ENCODE measurements around the gene SLC35F3.

The SLC35F3 gene

DNA sequence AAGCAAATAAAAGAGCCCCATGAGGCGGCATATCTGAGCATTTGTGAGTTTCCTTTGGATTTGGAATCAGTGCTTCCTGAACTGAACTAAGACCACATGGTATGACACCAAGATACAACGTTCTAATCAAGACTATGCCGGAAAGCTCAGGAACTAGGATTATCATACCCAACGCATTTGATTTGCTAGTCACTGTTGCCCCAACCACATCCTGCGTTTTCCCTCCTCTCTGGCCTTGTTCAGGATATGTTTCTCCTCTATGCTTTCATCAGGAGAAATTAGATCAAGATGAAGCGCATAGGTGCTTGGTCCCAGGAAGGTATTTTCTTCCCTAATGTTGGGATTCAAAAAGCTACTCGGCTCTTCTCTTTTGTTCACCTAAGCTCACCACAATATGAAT, 79.3 kb downstream of the SLC35F3 start:
- Histone ChIP-seq H4K20me1 (ENCODE audit: low read depth, low read length) (no peaks in the 10 kb centered on the region), H3K4me3 (ENCODE audit: insufficient read depth, low read length, poor library complexity, severe bottlenecking) (no peak overlapping the region), H3K4me2 (ENCODE audit: low read depth, low read length, poor library complexity, severe bottlenecking) (no peak overlapping the region), H3K79me2 (ENCODE audit: insufficient read depth, low read length) (no peaks in the 10 kb centered on the region), H3K36me3 (ENCODE audit: low read length) (no peaks in the 10 kb centered on the region), H3F3A (ENCODE audit: insufficient read depth) (no peaks in the 10 kb centered on the region), H3K9ac (ENCODE audit: low read length) (no peak overlapping the region), H2AFZ (ENCODE audit: low read depth, low read length, severe bottlenecking) (no peak overlapping the region), H3K9me2 (replicated peaks; ENCODE audit: insufficient read depth, low read length) (no peaks in the 10 kb centered on the region), H3K27me3 (ENCODE audit: low read length) (no peaks in the 10 kb centered on the region), H3K27ac (ENCODE audit: low read depth, low read length) (no peak overlapping the region), H3K9me3 (ENCODE audit: insufficient read depth, low read length) (no peaks in the 10 kb centered on the region)
- TF ChIP-seq, protein P1, sequence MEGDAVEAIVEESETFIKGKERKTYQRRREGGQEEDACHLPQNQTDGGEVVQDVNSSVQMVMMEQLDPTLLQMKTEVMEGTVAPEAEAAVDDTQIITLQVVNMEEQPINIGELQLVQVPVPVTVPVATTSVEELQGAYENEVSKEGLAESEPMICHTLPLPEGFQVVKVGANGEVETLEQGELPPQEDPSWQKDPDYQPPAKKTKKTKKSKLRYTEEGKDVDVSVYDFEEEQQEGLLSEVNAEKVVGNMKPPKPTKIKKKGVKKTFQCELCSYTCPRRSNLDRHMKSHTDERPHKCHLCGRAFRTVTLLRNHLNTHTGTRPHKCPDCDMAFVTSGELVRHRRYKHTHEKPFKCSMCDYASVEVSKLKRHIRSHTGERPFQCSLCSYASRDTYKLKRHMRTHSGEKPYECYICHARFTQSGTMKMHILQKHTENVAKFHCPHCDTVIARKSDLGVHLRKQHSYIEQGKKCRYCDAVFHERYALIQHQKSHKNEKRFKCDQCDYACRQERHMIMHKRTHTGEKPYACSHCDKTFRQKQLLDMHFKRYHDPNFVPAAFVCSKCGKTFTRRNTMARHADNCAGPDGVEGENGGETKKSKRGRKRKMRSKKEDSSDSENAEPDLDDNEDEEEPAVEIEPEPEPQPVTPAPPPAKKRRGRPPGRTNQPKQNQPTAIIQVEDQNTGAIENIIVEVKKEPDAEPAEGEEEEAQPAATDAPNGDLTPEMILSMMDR (IDR thresholded peaks at IDR 0.05; ENCODE audit: insufficient read depth, low read length, poor library complexity, severe bottlenecking), result no peak
- no peak for TF ChIP-seq EZH2phosphoT487 (conservative IDR thresholded peaks at IDR 0.05; ENCODE audit: low read length)

DNA sequence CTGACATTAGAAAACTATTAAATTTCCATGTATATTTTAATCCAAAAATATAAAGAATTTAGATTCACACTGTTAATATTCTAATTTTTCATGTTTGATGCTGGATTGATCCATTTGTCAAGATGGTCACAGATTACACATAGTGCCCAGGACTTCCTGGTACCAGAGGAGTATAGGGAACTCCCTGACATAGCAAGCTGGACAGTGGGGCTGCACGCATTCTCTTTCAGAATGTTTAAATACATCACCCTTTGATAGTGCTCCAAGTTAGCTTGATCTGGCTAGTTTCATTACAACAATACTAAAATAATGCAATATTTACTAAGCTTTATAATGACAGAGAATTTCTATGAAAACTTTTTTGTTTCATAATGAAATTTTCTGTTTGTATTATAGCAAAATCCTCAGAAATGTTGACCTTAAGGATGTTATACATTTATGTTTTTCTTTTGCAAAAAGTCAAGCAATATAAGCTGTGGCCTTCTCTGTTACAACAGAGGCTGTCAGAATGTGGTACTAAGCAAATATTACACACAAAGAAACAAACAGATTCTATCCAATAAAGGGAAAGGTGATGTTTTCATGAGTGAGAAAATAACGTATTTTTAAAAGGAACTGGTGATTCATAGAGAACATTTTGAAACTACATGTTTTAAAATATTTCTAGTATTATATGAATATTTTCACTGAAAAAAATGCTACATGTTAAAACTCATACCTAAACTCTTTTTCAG, 84.7 kb downstream of the SLC35F3 start:
- H3K9me3 ChIP-seq (ENCODE audit: insufficient read depth, low read length), result no peaks in the 10 kb centered on the region
- no peaks in the 10 kb centered on the region for H3K27me3 ChIP-seq (ENCODE audit: low read length)
- H3K4me3 ChIP-seq (ENCODE audit: insufficient read depth, low read length, poor library complexity, severe bottlenecking), result no peak overlapping the region
- no peaks in the 10 kb centered on the region for H3K9me2 ChIP-seq (replicated peaks; ENCODE audit: insufficient read depth, low read length)
- no peaks in the 10 kb centered on the region for H3K79me2 ChIP-seq (ENCODE audit: insufficient read depth, low read length)
- no peaks in the 10 kb centered on the region for H4K20me1 ChIP-seq (ENCODE audit: low read depth, low read length)
- H3F3A ChIP-seq (ENCODE audit: insufficient read depth), result no peaks in the 10 kb centered on the region
- no peak overlapping the region for H3K9ac ChIP-seq (ENCODE audit: low read length)
- no peak overlapping the region for H2AFZ ChIP-seq (ENCODE audit: low read depth, low read length, severe bottlenecking)
- TF ChIP-seq EZH2phosphoT487 (conservative IDR thresholded peaks at IDR 0.05; ENCODE audit: low read length), result no peak
- TF ChIP-seq, protein P1 (IDR thresholded peaks at IDR 0.05; ENCODE audit: insufficient read depth, low read length, poor library complexity, severe bottlenecking), result no peak
- H3K36me3 ChIP-seq (ENCODE audit: low read length), result no peaks in the 10 kb centered on the region
- H3K27ac ChIP-seq (ENCODE audit: low read depth, low read length), result no peak overlapping the region
- no peak overlapping the region for H3K4me2 ChIP-seq (ENCODE audit: low read depth, low read length, poor library complexity, severe bottlenecking)

DNA sequence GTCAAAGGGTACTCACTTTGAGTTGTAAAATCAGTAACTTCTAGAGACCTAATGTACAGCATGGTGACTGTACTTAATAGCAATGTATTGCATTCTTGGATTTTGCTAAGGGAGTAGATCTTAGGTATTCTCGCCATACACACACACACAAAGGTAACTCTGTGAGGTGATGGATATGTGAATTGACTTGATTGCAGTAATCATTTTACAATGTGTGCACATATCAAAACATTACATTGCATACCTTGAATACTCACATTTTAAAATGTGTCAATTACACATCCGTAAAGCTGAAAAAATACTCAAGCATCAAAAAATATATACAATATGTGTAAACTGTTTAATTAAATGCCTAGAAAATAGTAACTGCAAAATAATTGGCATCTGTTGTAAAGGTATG, 86.0 kb downstream of the SLC35F3 start:
- Histone ChIP-seq H3K4me2 (ENCODE audit: low read depth, low read length, poor library complexity, severe bottlenecking) (no peak overlapping the region), H3K36me3 (ENCODE audit: low read length) (no peaks in the 10 kb centered on the region), H3K9me3 (ENCODE audit: insufficient read depth, low read length) (no peaks in the 10 kb centered on the region), H3K27ac (ENCODE audit: low read depth, low read length) (no peak overlapping the region), H3K9me2 (replicated peaks; ENCODE audit: insufficient read depth, low read length) (no peaks in the 10 kb centered on the region), H2AFZ (ENCODE audit: low read depth, low read length, severe bottlenecking) (no peak overlapping the region), H3F3A (ENCODE audit: insufficient read depth) (no peaks in the 10 kb centered on the region), H4K20me1 (ENCODE audit: low read depth, low read length) (no peaks in the 10 kb centered on the region), H3K4me3 (ENCODE audit: insufficient read depth, low read length, poor library complexity, severe bottlenecking) (no peak overlapping the region), H3K79me2 (ENCODE audit: insufficient read depth, low read length) (no peaks in the 10 kb centered on the region), H3K27me3 (ENCODE audit: low read length) (no peaks in the 10 kb centered on the region), H3K9ac (ENCODE audit: low read length) (no peak overlapping the region)
- TF ChIP-seq EZH2phosphoT487 (conservative IDR thresholded peaks at IDR 0.05; ENCODE audit: low read length), result no peak
- TF ChIP-seq, protein P1 (IDR thresholded peaks at IDR 0.05; ENCODE audit: insufficient read depth, low read length, poor library complexity, severe bottlenecking), result no peak
